H9 (cell line): ENCODE measurements around the gene FST. TPM values are rescaled to one million over a fixed set of nuclear protein-coding genes. Genes with fewer than 3 reads are reported as not detected.

Experiments
- DNase-seq: peaks from one replicate; pipeline ENCODE4 v3.0.0-alpha.2; 2017
- H2AFZ ChIP-seq: one replicate; pipeline ENCODE4 v1.6.1; 2013; ENCODE audit warnings: mild to moderate bottlenecking, low read length, control low read depth, moderate library complexity
- H2AK5ac ChIP-seq: 2 replicates; pipeline ENCODE4 v1.6.1; 2013; ENCODE audit warnings: low read length, control low read depth, mixed read lengths; ENCODE audit not compliant: insufficient read length
- H2BK120ac ChIP-seq: one replicate; pipeline ENCODE4 v1.6.1; 2013; ENCODE audit warnings: low read depth, mild to moderate bottlenecking, low read length, control low read depth, inconsistent platforms; ENCODE audit not compliant: poor library complexity, severe bottlenecking
- H2BK12ac ChIP-seq: 2 replicates; pipeline ENCODE4 v1.6.1; 2013; ENCODE audit warnings: low read length, control low read depth, mixed read lengths, low read depth; ENCODE audit not compliant: insufficient read length
- H2BK15ac ChIP-seq: 2 replicates; pipeline ENCODE4 v1.6.1; 2013; ENCODE audit warnings: low read depth, low read length, control low read depth
- H2BK20ac ChIP-seq: one replicate; pipeline ENCODE4 v1.6.1; 2013; ENCODE audit warnings: low read depth, mild to moderate bottlenecking, low read length, control low read depth, inconsistent platforms; ENCODE audit not compliant: poor library complexity, severe bottlenecking
- H2BK5ac ChIP-seq: 2 replicates; pipeline ENCODE4 v1.6.1; 2013; ENCODE audit warnings: low read length, control low read depth, mixed read lengths; ENCODE audit not compliant: insufficient read length
- H3K14ac ChIP-seq: 2 replicates; pipeline ENCODE4 v1.6.1; 2013; ENCODE audit warnings: low read length, control low read depth; ENCODE audit not compliant: insufficient read depth
- H3K18ac ChIP-seq: 2 replicates; pipeline ENCODE4 v1.6.1; 2013; ENCODE audit warnings: low read depth, mild to moderate bottlenecking, mixed read lengths, low read length, control low read depth; ENCODE audit not compliant: insufficient read length
- H3K23ac ChIP-seq: 2 replicates; pipeline ENCODE4 v1.6.1; 2013; ENCODE audit warnings: low read length, control low read depth, mixed read lengths, low read depth; ENCODE audit not compliant: insufficient read length
- H3K23me2 ChIP-seq: 2 replicates; pipeline ENCODE4 v1.6.1; 2013; ENCODE audit warnings: low read depth, mild to moderate bottlenecking, mixed read lengths, low read length, control low read depth; ENCODE audit not compliant: insufficient read length, poor library complexity, severe bottlenecking
- H3K27ac ChIP-seq: 2 replicates; pipeline ENCODE4 v1.5.1; 2013; ENCODE audit warnings: low read length, control low read depth, mixed read lengths, low read depth; ENCODE audit not compliant: insufficient read length
- H3K27me3 ChIP-seq: 2 replicates; pipeline ENCODE4 v1.6.1; 2013; ENCODE audit warnings: low read length, control low read depth, inconsistent platforms; ENCODE audit not compliant: insufficient read depth
- H3K4ac ChIP-seq: 2 replicates; pipeline ENCODE4 v1.6.1; 2013; ENCODE audit warnings: low read depth, mild to moderate bottlenecking, control low read depth, inconsistent platforms, low read length, moderate library complexity
- H3K4me1 ChIP-seq: 2 replicates; pipeline ENCODE4 v1.6.1; 2013; ENCODE audit warnings: low read length, control low read depth, inconsistent platforms; ENCODE audit not compliant: insufficient read depth
- H3K4me2 ChIP-seq: 2 replicates; pipeline ENCODE4 v1.6.1; 2013; ENCODE audit warnings: low read length, control low read depth, mixed read lengths; ENCODE audit not compliant: insufficient read length, insufficient read depth
- H3K56ac ChIP-seq: 2 replicates; pipeline ENCODE4 v1.6.1; 2013; ENCODE audit warnings: low read depth, mild to moderate bottlenecking, mixed read lengths, low read length, control low read depth; ENCODE audit not compliant: insufficient read length
- H3K79me1 ChIP-seq: 2 replicates; pipeline ENCODE4 v1.6.1; 2013; ENCODE audit warnings: low read depth, mild to moderate bottlenecking, moderate library complexity, low read length, control low read depth, inconsistent platforms; ENCODE audit not compliant: insufficient read depth, poor library complexity, severe bottlenecking
- H3K79me2 ChIP-seq: 2 replicates; pipeline ENCODE4 v1.6.1; 2013; ENCODE audit warnings: low read length, control low read depth, inconsistent platforms; ENCODE audit not compliant: insufficient read depth
- H3K9ac ChIP-seq: 2 replicates; pipeline ENCODE4 v1.6.1; 2013; ENCODE audit warnings: low read length, control low read depth, mixed read lengths; ENCODE audit not compliant: insufficient read length; ENCODE audit errors: extremely low read depth
- H3K9me3 ChIP-seq: one replicate; pipeline ENCODE4 v1.6.1; 2013; ENCODE audit warnings: low read depth, low read length, inconsistent platforms; ENCODE audit not compliant: control insufficient read depth
- H3T11ph ChIP-seq: one replicate; pipeline ENCODE4 v1.6.1; 2013; ENCODE audit warnings: mild to moderate bottlenecking, low read length, control low read depth, inconsistent platforms
- H4K20me1 ChIP-seq: one replicate; pipeline ENCODE4 v1.6.1; 2013; ENCODE audit not compliant: control insufficient read depth, insufficient read length, insufficient read depth
- H4K5ac ChIP-seq: 2 replicates; pipeline ENCODE4 v1.6.1; 2013; ENCODE audit warnings: low read depth, mild to moderate bottlenecking, mixed read lengths, low read length, control low read depth; ENCODE audit not compliant: insufficient read length
- H4K8ac ChIP-seq: replicated peaks from 2 replicates; pipeline ENCODE4 v1.6.1; 2013; ENCODE audit warnings: low read length, control low read depth, mixed read lengths, low read depth; ENCODE audit not compliant: insufficient read length
- H4K91ac ChIP-seq: 2 replicates; pipeline ENCODE4 v1.6.1; 2013; ENCODE audit warnings: low read depth, mild to moderate bottlenecking, moderate library complexity, mixed read lengths, low read length, control low read depth; ENCODE audit not compliant: insufficient read length
- H3K27ac Mint-ChIP-seq, 3 experiments: 2 replicates in 2 of 3; 3 replicates in 1 of 3; pipeline ENCODE4 v1.8.0; 2020 to 2021; ENCODE audit warnings: mixed read lengths in 3 of 3, mild to moderate bottlenecking in 1 of 3, moderate library complexity in 1 of 3
- H3K27me3 Mint-ChIP-seq: 2 replicates; pipeline ENCODE4 v1.8.0; 2021; ENCODE audit warnings: low read depth, mild to moderate bottlenecking, moderate library complexity, mixed read lengths
- H3K36me3 Mint-ChIP-seq, 3 experiments: 2 replicates in 2 of 3; 3 replicates in 1 of 3; pipeline ENCODE4 v1.8.0; 2020 to 2021; ENCODE audit warnings: low read depth in 3 of 3, mixed read lengths in 3 of 3; ENCODE audit not compliant: insufficient read depth in 1 of 3
- H3K4me1 Mint-ChIP-seq, 2 experiments: 2 replicates each; pipeline ENCODE4 v1.8.0; 2020; ENCODE audit warnings: mixed read lengths in 2 of 2
- H3K4me3 Mint-ChIP-seq, 2 experiments: 2 replicates in 1 of 2; 3 replicates in 1 of 2; pipeline ENCODE4 v1.8.0; 2020 to 2021; ENCODE audit warnings: mild to moderate bottlenecking in 2 of 2, mixed read lengths in 2 of 2, moderate library complexity in 1 of 2
- H3K9me3 Mint-ChIP-seq, 2 experiments: 2 replicates in 1 of 2; 3 replicates in 1 of 2; pipeline ENCODE4 v1.8.0; 2020; ENCODE audit warnings: mild to moderate bottlenecking in 2 of 2, mixed read lengths in 2 of 2, moderate library complexity in 1 of 2
- WGBS: extraction: QIAGEN DNeasy Blood & Tissue Kit; methylation state at CpG from one replicate; pipeline ENCODE4 v1.1.7; 2013; ENCODE audit warnings: missing lambda C conversion rate, low lambda C conversion rate, mixed read lengths; ENCODE audit not compliant: insufficient read length; ENCODE audit errors: extremely low coverage; 5-methylcytosine and 5-hydroxymethylcytosine counted together
- total RNA-seq: library from RNA; stranded (reverse); gene quantifications from 2 replicates; pipeline ENCODE4 v1.2.1, GENCODE V29; 2021
- TF ChIP-seq, protein P1 (sequence below): fragments of 200-600 bp; sonication (generic); conservative IDR thresholded peaks from 3 replicates; pipeline ENCODE4 v1.8.0; 2021; ENCODE audit warnings: antibody characterized with exemption, mild to moderate bottlenecking

FST gene
- total RNA-seq, 1 experiment from 2014 or later: 111 TPM

DNA sequence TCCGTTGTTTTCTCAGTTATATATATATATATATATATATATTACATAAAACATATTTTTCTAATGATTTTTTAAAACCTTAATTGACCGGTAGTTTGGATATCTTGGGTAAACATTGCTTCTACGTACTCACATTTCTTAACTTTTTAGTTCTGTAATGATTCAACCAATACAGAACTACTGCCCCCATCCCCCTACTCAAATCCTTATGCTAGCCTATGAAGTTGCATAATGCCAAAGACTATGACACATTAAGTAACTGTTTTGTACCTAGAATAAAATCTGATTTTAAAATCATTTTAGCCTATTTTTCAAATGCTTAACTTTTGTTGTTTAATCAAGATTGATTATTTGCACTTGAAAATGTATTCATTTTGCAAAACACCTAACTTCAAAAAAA lies 4.4 kb upstream of the FST start:
- H3K9ac ChIP-seq: no peak overlapping the region
- H2BK20ac ChIP-seq: no peak overlapping the region
- no peak overlapping the region for H2AFZ ChIP-seq
- H3K79me1 ChIP-seq: no peaks in the 10 kb centered on the region
- peaks cover 0 to 3% (median 0%) of the 10 kb centered on the region in 3 experiments; a peak in 3 of 7 replicates for H3K36me3 Mint-ChIP-seq
- H3K14ac ChIP-seq: no peak overlapping the region
- H3K27ac Mint-ChIP-seq: no peak overlapping the region
- TF ChIP-seq, protein P1, sequence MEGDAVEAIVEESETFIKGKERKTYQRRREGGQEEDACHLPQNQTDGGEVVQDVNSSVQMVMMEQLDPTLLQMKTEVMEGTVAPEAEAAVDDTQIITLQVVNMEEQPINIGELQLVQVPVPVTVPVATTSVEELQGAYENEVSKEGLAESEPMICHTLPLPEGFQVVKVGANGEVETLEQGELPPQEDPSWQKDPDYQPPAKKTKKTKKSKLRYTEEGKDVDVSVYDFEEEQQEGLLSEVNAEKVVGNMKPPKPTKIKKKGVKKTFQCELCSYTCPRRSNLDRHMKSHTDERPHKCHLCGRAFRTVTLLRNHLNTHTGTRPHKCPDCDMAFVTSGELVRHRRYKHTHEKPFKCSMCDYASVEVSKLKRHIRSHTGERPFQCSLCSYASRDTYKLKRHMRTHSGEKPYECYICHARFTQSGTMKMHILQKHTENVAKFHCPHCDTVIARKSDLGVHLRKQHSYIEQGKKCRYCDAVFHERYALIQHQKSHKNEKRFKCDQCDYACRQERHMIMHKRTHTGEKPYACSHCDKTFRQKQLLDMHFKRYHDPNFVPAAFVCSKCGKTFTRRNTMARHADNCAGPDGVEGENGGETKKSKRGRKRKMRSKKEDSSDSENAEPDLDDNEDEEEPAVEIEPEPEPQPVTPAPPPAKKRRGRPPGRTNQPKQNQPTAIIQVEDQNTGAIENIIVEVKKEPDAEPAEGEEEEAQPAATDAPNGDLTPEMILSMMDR: no peak
- no peak overlapping the region for H4K5ac ChIP-seq
- no CpG with 5 or more reads among the region's 3 CpGs for WGBS
- H4K8ac ChIP-seq: no peak overlapping the region
- no peaks in the 10 kb centered on the region for H3K4me1 ChIP-seq
- H3K9me3 Mint-ChIP-seq: 0 out of 5 replicates have a peak, but pooled peaks cover 0 to 3% of the 10 kb centered on the region in 2 experiments
- peaks cover 5% of the 10 kb centered on the region; the same call in 1 of the 2 replicates for H3K27me3 Mint-ChIP-seq
- H3K4me1 Mint-ChIP-seq: peaks cover 9 to 12% of the 10 kb centered on the region in 2 experiments; a peak in 3 of 4 replicates
- no peaks in the 10 kb centered on the region for H3K79me2 ChIP-seq
- H3K18ac ChIP-seq: no peak overlapping the region
- no peak overlapping the region for H2BK120ac ChIP-seq
- no peak overlapping the region for H3K4me3 Mint-ChIP-seq
- H3K9me3 ChIP-seq: no peaks in the 10 kb centered on the region
- no peak overlapping the region for H3K4me2 ChIP-seq
- H4K91ac ChIP-seq: no peak overlapping the region
- no peak overlapping the region for H3T11ph ChIP-seq
- H2BK12ac ChIP-seq: no peak overlapping the region
- no peak overlapping the region for H3K27ac ChIP-seq
- peaks cover 19% of the 10 kb centered on the region for H3K23me2 ChIP-seq
- no peak overlapping the region for H3K4ac ChIP-seq
- no peak overlapping the region for H3K23ac ChIP-seq
- H4K20me1 ChIP-seq: no peaks in the 10 kb centered on the region
- H2AK5ac ChIP-seq: no peak overlapping the region
- no peaks in the 10 kb centered on the region for H3K27me3 ChIP-seq
- DNase-seq: no peak
- no peak overlapping the region for H2BK5ac ChIP-seq
- no peak overlapping the region for H2BK15ac ChIP-seq
- H3K56ac ChIP-seq: no peak overlapping the region
